Activated CD4-positive, alpha-beta T cell treated with anti-CD3 and anti-CD28 coated beads, Interleukin-2, amount 50 U/mL, for 4 hours (primary cell): ENCODE data around the gene ATXN7L1.

Experiments used
- DNase-seq, 2 experiments: peaks; one replicate each; pipeline ENCODE4 v3.0.0-alpha.2; 2020

ATXN7L1 gene

DNA sequence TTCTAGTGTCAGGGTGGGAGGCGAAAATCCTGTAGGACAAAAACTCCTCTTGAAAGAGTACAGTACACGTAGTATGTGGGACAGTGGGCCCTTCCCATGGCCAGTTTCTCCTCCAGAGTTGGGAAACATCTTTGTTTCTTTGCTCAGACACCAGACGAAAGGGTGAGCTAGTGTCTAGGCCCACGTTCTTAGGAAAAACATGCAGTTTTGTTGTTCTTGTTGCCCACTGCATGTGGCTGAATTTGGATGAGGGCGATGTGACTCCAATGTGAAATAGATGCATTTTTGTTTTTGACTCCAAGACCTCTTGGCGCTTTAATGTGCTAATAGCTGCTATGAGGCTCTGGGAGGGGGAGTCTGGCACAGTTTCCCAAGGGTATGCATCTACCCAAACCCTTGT is 100.8 kb downstream of the ATXN7L1 start:
- no peak for DNase-seq

DNA sequence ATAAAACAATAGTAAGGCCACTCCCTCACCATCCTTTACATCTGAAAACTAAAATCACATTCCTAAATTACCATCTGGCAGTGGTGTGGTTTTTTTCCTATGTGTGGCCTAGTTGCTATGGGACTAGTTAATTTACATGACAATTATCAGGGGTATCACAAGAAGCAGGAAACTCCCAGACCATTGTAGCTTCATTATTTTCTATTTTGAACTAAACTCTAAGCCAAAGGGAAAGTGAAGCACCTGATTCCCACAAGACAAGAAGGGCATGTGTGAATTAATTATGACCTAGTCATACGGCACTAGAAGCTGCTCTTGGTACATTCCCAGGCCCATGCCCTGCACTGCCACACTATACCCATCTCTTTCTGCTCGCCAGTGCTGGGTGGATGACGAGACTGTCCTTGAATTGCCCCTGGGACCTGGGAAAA is 103.4 kb downstream of the ATXN7L1 start:
- no peak for DNase-seq

DNA sequence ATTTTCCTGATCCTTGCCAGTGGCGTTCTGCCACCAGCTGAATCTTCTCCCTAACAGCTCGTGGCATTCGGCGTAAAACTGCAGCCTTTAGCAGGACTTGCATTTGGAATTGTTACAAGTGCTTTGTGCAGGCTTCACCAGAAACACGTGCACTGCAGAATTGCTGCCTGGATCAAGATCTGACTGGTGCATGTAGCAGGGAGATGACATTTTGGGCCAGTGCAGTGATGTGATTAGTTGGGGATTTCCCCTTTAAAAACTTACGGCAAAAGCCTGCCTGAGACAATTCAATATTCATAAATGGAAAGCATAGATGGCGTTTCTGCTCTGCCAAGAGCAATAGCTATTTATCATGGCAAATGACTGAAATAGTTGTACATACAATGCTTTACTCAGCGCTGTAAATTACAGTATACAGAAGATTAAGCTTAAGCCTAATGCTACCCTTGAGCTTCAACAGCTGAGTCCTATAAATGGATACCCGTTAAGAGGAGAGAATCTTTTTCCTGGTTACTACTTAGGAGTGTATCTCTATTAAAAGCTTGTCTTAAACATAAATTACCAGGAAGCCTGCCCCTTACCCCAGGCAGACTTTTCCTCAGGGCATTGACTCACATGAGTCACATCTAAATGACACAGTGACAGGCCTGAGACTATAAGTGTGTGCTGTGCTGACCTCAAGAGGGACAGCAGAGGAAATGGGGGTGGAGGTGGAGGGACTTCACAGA is 106.3 kb downstream of the ATXN7L1 start:
- no peak for DNase-seq

DNA sequence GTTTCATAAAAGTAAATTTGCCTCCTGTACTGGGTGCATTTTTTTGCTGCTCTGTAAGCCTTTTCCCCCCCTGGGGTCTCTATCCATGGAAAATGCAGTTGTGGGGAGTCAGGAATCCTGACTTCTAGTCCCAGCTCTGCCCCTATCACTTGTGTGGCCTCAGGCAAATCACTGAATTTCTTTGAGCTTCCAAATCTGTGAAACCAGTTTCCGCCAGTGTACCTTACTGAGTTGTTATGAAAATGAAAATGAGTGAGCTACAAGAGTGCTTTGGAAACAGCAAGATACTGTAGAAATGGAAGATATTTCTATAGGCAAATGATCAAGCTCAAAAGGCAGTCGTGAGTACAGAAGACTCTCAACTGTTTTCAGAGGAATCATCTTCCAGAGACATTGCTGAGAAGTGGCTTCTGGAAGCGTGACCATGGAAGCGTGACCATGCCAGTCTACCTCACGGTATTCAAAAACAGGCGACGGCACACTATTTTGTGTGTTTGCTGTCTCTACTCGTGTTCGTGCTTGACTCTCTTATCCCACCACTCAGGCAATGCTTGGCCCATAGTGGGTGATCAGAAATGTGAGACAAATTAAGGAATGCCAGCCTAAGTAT is 107.4 kb downstream of the ATXN7L1 start:
- no peak for DNase-seq

DNA sequence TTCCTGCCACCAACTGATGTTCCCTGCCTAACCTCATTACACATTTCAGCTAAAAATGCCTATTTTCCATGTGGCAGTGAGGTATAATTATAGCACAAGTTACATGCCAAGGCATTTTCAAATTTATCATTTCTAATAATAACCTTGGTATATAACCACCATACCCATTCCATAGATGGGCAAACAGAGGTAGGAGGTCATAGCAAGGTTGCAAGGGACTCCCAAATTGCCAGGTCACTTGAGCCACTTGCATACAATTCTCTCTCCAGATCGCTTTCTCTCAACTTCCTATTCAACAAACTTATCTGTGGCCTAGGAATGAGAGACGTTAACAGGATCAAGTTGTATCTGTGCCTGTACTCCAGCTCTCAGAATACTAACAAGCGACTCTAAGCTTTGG is 108.3 kb downstream of the ATXN7L1 start:
- DNase-seq: no peak

DNA sequence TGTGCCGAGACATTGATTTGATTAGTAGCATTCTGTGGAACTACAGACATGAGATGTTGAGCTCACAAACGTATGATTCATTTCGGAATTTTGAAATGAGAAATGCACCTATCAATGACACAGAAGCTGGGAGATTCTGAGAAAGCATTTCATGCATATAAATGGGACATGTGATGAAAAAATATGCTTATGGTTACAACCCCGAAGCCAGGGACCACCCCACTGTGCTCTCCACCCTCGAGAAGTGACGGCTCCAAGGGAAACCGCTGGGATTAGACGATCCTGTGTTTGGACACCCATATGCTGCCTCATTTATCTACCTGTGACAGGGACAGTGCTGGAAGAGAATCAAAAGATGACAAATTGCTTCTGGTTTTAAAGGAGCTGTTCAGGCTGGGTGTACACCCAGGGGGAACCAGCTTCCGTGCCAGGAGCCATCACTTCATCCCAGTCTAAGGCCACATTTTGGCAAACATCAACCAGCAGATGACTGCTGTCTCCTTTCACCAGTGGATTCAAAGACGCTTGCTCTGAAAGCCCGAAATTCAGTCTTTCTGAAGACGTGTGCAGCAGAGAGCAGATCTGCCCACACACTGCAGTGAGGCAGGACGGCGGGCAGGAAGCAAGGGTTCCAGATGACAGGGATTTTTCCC is 109.9 kb downstream of the ATXN7L1 start:
- no peak for DNase-seq

DNA sequence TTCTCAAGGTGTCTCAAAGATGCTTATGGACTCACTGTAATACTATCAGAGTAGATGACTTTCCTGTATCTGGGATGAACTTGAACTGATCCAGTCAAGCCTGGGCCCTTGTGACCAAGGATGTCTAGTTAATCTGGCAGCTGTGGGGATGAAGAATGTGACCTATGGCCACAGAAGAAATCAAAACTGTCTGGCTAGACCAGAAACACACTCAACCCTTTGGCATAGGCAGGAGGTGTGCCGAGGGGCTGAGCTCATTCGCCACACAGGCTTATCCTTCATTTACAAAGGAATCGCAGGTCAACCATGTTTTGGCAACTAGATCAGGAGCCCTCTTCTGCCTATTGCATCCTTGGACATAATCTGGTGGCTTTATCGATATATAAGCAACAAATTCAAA is 110.6 kb downstream of the ATXN7L1 start:
- DNase-seq: no peak

DNA sequence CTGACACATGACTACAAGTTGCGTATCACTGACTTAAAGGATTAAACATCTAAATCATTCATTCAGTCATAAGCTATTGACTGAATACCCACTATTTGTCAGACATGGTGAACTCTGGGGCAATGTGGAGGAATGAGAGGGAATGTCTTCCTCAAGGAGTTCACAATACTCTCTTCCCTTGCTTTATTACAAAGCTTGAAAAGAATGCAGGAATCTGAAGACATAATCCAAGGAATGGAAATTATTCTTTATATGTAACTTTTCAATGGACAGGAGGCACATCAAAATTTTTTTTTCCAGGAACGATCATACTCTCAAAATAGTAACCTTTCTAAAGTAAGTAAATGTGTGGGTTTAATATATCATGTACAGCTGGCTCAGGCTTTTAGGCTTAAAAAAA is 111.9 kb downstream of the ATXN7L1 start:
- DNase-seq: no peak

DNA sequence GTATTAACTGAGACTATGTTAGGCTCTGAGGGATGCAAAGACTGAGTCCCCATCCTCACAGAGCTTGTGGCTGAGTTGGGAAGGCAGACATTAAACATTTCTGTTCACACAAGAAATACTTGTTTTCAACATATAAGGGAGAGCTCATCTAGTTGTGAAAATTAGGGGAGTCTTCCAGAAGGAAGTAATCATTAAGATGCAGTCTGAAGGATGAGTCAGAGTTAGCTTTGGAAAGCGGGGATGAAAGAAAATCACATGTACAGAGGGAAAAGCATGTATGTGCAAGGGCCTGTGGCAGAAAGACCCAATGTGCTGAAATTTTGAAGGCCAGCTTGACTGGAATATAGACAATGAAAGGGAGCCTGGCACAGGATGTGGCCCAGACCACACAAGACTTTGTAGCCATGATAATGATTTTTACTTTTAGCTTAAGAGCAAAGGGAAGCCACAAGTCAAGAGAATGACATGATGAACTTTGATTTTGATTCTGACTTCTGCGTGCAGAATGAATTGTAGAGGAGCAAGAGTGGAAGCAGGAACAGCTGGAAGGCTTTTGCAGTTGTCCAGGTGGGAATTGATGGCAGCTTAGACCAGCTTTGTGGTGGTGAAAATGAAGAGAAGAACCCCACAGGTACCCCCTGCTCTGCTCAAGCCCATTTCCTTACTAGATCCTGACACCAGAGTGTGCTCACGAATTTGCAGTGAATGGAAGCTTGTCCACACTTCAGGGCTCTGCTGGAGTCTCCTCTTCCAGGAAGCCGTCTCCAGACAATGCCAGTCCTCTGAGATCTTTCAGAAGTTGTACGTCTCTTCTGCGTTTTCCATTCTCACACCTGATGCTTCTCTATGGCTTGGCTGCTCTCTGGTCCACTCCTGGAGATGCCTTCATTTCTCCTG is 115.6 kb downstream of the ATXN7L1 start:
- DNase-seq: no peak

DNA sequence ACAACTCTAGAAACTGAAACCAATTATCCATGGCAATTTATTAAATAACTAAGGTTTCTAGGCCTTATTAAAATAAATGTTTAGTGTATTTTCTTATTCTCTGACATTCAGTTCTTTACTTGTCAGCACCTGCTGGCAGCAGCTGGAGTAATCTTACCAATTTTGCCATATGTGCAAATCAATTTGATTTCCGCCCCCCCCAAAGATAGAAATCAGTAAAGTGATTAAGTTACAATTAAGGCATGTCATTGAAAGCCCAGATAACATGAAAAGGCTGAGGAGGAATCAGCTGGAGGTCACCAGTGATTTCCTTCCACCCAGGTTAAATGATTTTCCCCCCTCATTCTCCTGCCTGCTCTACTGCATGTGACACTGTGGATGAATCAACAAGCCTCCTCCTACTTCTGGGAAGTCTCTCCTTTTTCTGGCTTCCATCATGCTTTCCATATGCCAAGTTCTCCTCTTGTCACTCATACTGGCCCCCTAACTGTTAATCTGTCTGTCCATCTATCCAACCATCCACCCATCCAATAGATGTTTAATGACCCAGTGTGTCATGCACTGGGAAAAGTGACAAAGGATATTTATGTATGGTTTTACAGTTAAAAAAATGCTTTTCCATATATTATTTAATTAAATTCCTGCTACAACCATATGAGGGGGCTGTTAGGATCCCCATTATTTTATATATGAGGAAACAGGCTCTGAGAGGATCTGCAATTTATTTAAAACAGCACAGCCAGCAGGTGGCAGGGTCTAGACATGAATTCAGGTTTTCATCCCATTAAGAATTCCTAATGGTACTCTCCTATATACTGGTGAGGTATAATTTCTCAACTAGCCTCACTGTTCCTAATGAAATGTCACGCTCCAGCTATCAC is 116.5 kb downstream of the ATXN7L1 start:
- peak; percentile 15 to 19 for DNase-seq

DNA sequence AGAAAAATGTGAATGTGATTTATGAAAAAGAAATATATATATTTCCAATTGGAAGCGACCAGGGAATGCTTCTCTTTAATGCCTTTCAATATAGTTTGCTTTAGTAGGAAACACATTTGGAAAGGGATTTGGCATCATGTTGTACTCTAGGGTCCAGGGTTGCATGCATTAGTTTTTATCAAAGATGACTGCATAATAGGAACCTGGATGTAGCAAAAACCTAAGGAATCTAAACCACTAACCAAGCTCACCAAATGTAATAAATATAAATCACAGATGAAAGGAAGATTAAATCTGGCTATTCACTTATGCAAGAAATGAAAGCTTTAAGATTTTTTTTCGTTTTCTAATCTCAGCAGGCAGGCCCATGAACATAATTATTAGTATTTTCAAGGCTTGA is 120.0 kb downstream of the ATXN7L1 start:
- no peak for DNase-seq

DNA sequence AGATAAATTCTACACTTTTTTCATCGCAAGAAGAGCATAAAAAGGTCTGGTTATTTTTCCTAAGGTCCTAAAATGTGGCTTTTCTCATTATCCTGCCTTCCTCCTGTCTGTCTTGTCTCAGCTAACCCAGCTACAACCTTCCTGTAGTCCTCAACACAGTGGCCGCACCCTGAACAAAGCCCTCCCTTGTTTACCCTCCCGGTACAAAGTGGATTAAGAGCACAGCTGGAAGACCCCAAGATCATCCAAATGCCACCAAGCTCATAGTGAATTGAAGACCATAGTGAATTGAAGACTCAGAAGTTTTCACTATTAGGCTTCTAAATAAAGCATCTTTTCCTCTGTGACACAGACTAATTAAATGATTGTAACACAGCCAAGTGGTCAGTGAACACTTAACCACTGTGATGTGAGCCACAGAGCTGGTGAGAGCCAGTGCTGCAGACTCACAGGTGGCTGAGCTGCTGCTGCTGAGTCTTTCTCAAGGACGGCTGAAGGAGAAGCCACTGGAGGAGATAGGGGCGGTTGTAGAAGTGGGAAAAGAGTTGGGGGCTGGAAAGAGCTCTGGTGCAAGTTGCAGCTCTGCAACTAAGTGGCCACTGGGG is 123.6 kb downstream of the ATXN7L1 start:
- no peak for DNase-seq

DNA sequence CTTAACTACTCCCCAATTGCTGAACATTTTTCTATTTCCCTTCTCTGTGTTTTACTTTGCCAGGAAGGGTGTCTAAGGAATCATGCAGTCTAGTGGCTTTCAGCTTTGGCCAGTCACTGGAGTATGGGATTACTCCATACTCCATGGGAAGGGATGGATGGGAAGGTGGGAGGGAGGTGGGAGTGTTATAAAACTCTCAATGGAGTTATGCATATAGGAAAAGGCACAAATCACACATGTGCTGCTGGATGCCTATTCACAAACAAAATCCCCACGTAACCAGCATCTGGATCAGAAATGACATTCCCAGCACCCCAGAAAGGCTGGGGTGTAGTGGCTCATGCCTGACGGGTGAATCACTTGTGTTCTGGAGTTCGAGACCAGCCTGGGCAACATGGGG is 125.3 kb downstream of the ATXN7L1 start:
- no peak for DNase-seq

DNA sequence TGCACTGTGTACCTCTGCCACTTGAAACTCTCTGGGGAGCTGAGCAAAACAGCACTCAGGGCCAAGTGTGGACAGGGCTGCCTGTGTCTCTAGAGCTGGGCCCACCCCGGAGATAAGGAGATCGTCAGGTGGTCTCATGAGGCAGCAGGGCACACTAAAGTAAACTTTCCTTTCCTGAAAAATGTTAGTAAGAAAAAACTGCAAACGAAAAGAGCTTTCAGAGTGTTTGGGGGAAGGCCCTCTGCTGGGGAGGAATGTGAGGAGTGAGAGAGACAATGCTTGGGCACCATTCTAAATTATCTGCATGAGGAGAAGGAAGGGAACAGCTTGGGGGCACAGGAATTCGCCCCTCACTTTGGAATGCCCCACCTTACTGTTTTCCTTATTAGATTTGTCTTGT is 127.7 kb downstream of the ATXN7L1 start:
- no peak for DNase-seq

DNA sequence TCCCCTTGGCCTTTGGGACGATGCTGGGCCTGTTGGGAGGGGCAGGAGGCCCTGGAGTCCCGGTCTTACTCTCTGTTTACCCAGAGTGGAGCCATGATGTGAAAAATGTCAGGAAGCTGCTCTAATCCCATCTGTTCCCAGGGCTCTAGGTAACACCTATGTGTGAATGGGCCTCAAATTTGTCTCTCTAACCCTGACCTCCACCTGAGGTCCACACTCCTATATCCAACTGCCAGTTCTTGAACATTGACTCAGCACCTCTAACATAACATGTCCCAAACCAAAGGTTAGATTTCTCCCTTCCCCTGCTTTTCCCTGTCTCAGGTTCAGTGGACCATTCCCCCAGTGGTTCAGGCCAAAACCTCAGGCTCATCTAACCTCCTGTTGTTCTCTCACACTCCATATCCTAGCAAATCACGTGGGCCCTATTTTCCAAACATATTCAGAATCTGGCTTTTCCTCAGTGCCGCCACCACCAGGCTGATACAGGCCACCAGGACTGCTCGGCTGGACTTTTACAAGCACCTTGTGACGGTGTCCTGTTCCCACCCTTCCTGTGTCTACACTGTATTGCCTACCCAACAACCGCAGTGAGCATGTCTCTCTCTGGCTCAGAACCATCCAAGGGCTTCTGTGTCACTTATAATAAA is 130.6 kb downstream of the ATXN7L1 start:
- no peak for DNase-seq

DNA sequence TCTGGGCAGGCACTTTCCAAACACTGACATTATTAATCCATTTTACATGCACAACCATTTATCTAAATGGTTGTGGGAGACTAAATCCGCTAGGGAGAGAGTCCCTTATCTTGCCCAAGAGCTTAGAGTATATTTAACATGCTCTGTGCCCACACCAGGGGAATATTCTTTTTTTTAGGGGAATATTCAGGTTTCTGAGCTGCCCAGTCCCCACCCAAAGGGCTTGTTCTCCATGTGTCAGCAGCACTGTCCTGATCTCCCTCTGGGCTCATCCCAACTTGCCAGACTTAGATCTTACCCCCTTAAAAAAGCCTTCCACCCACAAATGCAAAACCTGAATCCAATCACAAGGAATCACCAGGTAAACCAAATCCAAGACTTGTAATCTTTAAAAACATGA is 132.1 kb downstream of the ATXN7L1 start:
- DNase-seq: no peak

DNA sequence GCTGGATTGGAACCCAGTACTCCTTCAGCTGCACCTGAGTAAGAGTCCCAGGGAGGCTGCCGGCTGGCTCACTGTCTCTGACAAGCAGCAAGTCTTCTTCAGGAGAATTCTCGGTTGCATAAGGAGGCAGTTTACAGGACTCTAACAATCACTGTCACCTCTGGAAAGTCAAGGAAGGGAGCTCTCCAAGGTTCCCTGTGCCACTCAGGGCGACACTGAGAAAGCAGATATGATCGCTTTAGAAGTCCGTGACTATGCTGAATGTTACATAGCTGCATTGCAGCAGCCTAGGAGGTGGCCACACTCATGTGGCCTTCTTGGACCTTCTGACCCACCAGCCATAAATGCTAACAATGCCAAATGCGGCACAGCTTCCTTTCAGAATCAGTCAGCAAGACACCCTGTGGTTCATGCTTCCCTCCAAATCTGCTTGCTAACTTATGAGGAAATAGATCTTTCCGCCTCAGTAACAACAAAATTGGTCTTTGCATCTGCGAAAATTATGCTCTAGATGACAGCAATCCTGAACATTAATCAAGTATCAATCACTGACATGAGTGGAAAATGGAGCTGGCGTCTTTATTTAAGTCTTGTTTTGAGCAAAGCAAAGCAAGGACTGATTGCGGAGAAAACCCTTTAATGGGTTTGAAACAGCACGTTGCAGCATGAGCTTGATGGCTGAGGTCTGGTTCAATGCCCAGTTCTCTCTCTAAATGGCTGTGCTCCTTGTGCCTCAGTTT is 132.9 kb downstream of the ATXN7L1 start:
- no peak for DNase-seq

DNA sequence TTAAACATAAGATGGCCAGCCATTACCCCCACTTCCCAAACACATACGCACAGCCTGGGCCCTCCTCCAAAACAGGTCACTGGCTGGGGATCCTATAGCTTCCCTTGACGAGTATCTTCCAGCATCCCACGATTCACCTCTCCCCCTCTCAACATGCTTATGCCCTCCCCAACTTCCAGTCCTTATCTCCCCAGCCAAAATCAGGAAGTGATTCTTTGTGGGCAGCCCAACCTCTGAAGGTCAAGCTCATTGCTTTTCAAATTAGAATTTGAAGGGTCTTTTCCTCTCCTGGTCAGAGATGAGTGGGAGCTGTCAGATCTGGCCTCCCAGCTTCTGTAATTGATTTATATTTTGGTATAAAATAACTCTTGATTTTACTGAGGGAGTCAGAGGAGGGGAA is 133.6 kb downstream of the ATXN7L1 start:
- DNase-seq: no peak

DNA sequence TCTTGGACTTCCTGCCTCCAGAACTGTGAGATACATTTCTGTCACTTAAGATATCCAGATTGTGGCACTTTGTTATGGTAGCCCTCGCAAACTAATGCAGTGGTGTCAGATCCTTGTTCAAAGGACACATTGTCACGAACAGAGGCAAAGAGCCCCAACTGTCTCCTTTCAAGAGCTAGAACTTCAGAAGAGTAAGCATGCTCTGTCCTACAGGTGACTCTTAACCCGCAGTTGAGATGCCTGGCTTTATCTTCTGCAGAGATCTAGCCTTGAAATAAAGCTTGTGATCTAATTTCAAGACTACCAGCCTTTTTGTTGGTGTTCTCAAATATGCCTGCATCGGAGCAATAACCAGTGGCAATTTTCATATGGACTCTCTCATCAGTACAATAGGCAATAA is 134.4 kb downstream of the ATXN7L1 start:
- DNase-seq: no peak

DNA sequence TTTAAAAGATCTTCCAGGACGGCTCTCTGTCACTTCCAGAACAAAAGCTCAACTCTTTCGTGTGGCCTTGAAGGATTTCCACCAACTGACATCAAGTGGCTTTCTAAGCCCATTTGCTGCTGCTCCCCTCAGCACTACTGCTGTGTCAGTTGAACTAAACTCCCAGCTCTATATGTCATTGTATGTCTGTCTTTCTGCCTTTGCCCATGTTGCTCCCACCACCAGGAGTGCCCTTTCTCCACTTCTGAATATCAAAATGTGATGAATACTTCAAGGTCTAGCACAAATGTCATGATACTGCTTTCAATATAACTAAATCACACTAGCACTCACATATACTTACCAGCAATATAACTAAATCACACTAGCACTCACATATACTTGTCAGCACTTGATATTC is 138.3 kb downstream of the ATXN7L1 start:
- DNase-seq: no peak

DNA sequence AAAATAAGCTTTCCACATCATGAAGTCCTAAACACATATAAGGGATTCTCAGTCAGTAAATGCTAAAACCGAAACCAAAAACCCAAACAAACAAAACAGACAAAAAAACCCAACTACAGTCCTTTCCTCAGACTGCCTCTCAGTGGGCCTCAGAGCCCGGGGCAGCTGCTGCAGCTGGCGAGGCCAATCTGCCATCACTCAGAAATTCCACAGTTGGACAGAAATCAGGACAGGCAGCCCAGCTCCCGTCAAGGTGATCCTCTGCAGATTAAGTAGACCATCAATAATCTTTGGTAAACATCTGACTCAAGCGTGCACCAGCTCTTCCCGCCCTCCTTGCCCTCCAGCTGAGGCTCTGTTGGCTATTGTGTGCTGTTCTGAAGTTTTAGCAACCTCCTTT is 142.2 kb downstream of the ATXN7L1 start:
- DNase-seq: no peak
